HEK293 (cell line): Measurements from ENCODE around the gene FBXW2.

Experiments
- CTCF ChIA-PET: fragments of 350-600 bp; formaldehyde crosslinking; extraction: SDS; loops from one replicate; lab custom pipeline; 2021; ENCODE audit warnings: antibody characterized with exemption; lab: Yijun Ruan, JAX
- POLR2A ChIA-PET: fragments of 300-600 bp; formaldehyde crosslinking; extraction: SDS; loops from one replicate; lab custom pipeline; 2020; ENCODE audit warnings: antibody characterized with exemption, inconsistent platforms; lab: Yijun Ruan, JAX
- H3K27ac ChIP-seq: fragments of 200-500 bp; sonication (Bioruptor generic); 2 replicates; pipeline ENCODE4 v1.5.1; 2014; ENCODE audit warnings: low read depth, low read length, control low read depth, inconsistent platforms; ENCODE audit errors: extremely low read depth
- H3K36me3 ChIP-seq, 2 experiments: fragments of 200-500 bp in 1 of 2; sonication (Bioruptor generic) in 1 of 2; 1 replicate in 1 of 2; 2 replicates in 1 of 2; pipeline ENCODE4 v1.5.1; 2014 to 2017; ENCODE audit warnings: inconsistent platforms in 2 of 2, low read length in 2 of 2; ENCODE audit not compliant: control insufficient read depth in 2 of 2, insufficient read depth in 1 of 2
- H3K4me1 ChIP-seq: fragments of 200-500 bp; sonication (Bioruptor generic); 2 replicates; pipeline ENCODE4 v1.5.1; 2014; ENCODE audit warnings: mild to moderate bottlenecking, low read length, inconsistent platforms; ENCODE audit not compliant: control insufficient read depth, insufficient read depth
- H3K4me3 ChIP-seq: 2 replicates; pipeline ENCODE4 v1.5.1; 2011; ENCODE audit warnings: low read depth, mild to moderate bottlenecking, control low read depth, low read length, moderate library complexity
- H3K9me3 ChIP-seq: fragments of 200-500 bp; sonication (Bioruptor generic); 2 replicates; pipeline ENCODE4 v1.5.1; 2014; ENCODE audit warnings: low read depth, low read length, inconsistent platforms; ENCODE audit not compliant: control insufficient read depth, insufficient read depth
- PRDM2 ChIP-seq: fragments of 450-650 bp; formaldehyde crosslinking; IDR thresholded peaks from 2 replicates; pipeline ENCODE4 v1.5.1; 2016; ENCODE audit warnings: missing biosample characterization, missing genetic modification characterization, borderline replicate concordance
- RBAK ChIP-seq: fragments of 450-650 bp; formaldehyde crosslinking; IDR thresholded peaks from 2 replicates; pipeline ENCODE4 v1.5.1; 2016; ENCODE audit warnings: missing biosample characterization, missing genetic modification characterization
- REST ChIP-seq: fragments of 450-650 bp; formaldehyde crosslinking; IDR thresholded peaks from 2 replicates; pipeline ENCODE4 v1.5.1; 2016; ENCODE audit warnings: missing biosample characterization, missing genetic modification characterization
- YY1 ChIP-seq: fragments of 450-650 bp; formaldehyde crosslinking; IDR thresholded peaks from 2 replicates; pipeline ENCODE4 v1.5.1; 2018; ENCODE audit warnings: missing biosample characterization, missing genetic modification characterization
- ZBTB11 ChIP-seq: fragments of 450-650 bp; formaldehyde crosslinking; conservative IDR thresholded peaks from 2 replicates; pipeline ENCODE4 v1.5.1; 2016; ENCODE audit warnings: low read depth, missing biosample characterization, missing genetic modification characterization
- ZBTB6 ChIP-seq: fragments of 450-650 bp; formaldehyde crosslinking; IDR thresholded peaks from 2 replicates; pipeline ENCODE4 v1.5.1; 2017; ENCODE audit warnings: missing biosample characterization, missing genetic modification characterization
- ZFP69B ChIP-seq: fragments of 450-650 bp; formaldehyde crosslinking; IDR thresholded peaks from 2 replicates; pipeline ENCODE4 v1.5.1; 2016; ENCODE audit warnings: missing biosample characterization, missing genetic modification characterization
- ZNF132 ChIP-seq: fragments of 450-650 bp; formaldehyde crosslinking; IDR thresholded peaks from 2 replicates; pipeline ENCODE4 v1.5.1; 2017; ENCODE audit warnings: missing biosample characterization, missing genetic modification characterization, borderline replicate concordance
- ZNF148 ChIP-seq: fragments of 450-650 bp; formaldehyde crosslinking; IDR thresholded peaks from 2 replicates; pipeline ENCODE4 v1.5.0; 2017; ENCODE audit warnings: missing biosample characterization, missing genetic modification characterization, borderline replicate concordance
- ZNF16 ChIP-seq: fragments of 450-650 bp; formaldehyde crosslinking; IDR thresholded peaks from 2 replicates; pipeline ENCODE4 v1.5.1; 2016; ENCODE audit warnings: low read depth, missing biosample characterization, missing genetic modification characterization
- ZNF23 ChIP-seq: fragments of 450-650 bp; formaldehyde crosslinking; IDR thresholded peaks from 2 replicates; pipeline ENCODE4 v1.5.1; 2016; ENCODE audit warnings: missing biosample characterization, missing genetic modification characterization, borderline replicate concordance
- ZNF239 ChIP-seq: fragments of 450-650 bp; formaldehyde crosslinking; IDR thresholded peaks from 2 replicates; pipeline ENCODE4 v1.5.1; 2016; ENCODE audit warnings: missing biosample characterization, missing genetic modification characterization
- ZNF560 ChIP-seq: fragments of 450-650 bp; formaldehyde crosslinking; IDR thresholded peaks from 2 replicates; pipeline ENCODE4 v1.5.1; 2017; ENCODE audit warnings: missing biosample characterization, missing genetic modification characterization, borderline replicate concordance
- ZNF664 ChIP-seq: fragments of 450-650 bp; formaldehyde crosslinking; IDR thresholded peaks from 2 replicates; pipeline ENCODE4 v1.5.1; 2016; ENCODE audit warnings: missing biosample characterization, missing genetic modification characterization
- ZNF747 ChIP-seq: fragments of 450-650 bp; formaldehyde crosslinking; IDR thresholded peaks from 2 replicates; pipeline ENCODE4 v1.5.1; 2016; ENCODE audit warnings: missing biosample characterization, missing genetic modification characterization
- ZNF777 ChIP-seq: fragments of 450-650 bp; formaldehyde crosslinking; IDR thresholded peaks from 2 replicates; pipeline ENCODE4 v1.5.1; 2017; ENCODE audit warnings: missing biosample characterization, missing genetic modification characterization, borderline replicate concordance

FBXW2 gene

GRCh38 chr9:120741701-120742100, 51.5 kb downstream of the FBXW2 start:
- no peak overlapping the region for H3K27ac ChIP-seq
- no peaks in the 10 kb centered on the region for H3K4me1 ChIP-seq
- H3K36me3 ChIP-seq = no peaks in the 10 kb centered on the region
- H3K4me3 ChIP-seq = no peak overlapping the region
- H3K9me3 ChIP-seq = no peaks in the 10 kb centered on the region
- ChIA-PET POLR2A (no interaction called here), CTCF (interaction anchor here (0.6 to 1.9 kb wide), 6 partner anchors 8 to 667 kb away, joined by 3 to 8 read pairs (median 6); no protein-coding TSS in a partner anchor)
- TF ChIP-seq ZNF664 (0 out of 2 replicates have a peak, but pooled peaks have one; percentile 6), ZNF560 (tag by site-specific recombination) (no peak), ZNF132 (tag by site-specific recombination) (no peak), ZNF16 (tag by site-specific recombination) (no peak), ZNF239 (tag by site-specific recombination) (no peak), REST (tag by site-specific recombination) (no peak), ZBTB11 (no peak), ZNF148 (tag by site-specific recombination) (no peak)

- Histone ChIP-seq H3K4me1 (no peaks in the 10 kb centered on the region), H3K36me3 (no peaks in the 10 kb centered on the region), H3K27ac (no peak overlapping the region), H3K4me3 (no peak overlapping the region), H3K9me3 (no peaks in the 10 kb centered on the region)
- POLR2A ChIA-PET = no interaction called here
- CTCF ChIA-PET = interaction anchor here (0.6 to 1.9 kb wide), 3 partner anchors 10 to 668 kb away, joined by 4 to 8 read pairs (median 6); no protein-coding TSS in a partner anchor
- TF ChIP-seq YY1 (tag by site-specific recombination) (no peak), PRDM2 (tag by site-specific recombination) (no peak), ZNF23 (tag by site-specific recombination) (no peak), RBAK (tag by site-specific recombination) (no peak), ZNF747 (tag by site-specific recombination) (no peak), ZNF777 (tag by site-specific recombination) (no peak), ZBTB6 (no peak), ZFP69B (no peak)
Observed at GRCh38 chr9:120741191-120741590, 52.0 kb downstream of the FBXW2 start.
